HepG2 (cell line): ENCODE measurements around the gene HS6ST1. TPM values are rescaled to one million over a fixed set of nuclear protein-coding genes. Genes with fewer than 3 reads are reported as not detected.
A peak's percentile ranks its signal among the peaks of the same experiment; 100 is the strongest.

Experiments used
- AKAP8 ChIP-seq: sonication (generic); formaldehyde crosslinking; IDR thresholded peaks from 2 replicates; pipeline ENCODE4 v1.5.1; 2020; ENCODE audit warnings: mild to moderate bottlenecking, missing genetic modification reagents
- ATF7 ChIP-seq, 2 experiments: fragments of 450-650 bp in 1 of 2; sonication (generic) in 1 of 2; formaldehyde crosslinking in 1 of 2; IDR thresholded peaks; 2 replicates each; pipeline versions ENCODE4 v1.4.0 to v1.6.1; 2016 to 2020; ENCODE audit warnings: antibody characterized with exemption in 1 of 2, mild to moderate bottlenecking in 1 of 2, missing genetic modification reagents in 1 of 2
- CAMTA2 ChIP-seq: sonication (generic); formaldehyde crosslinking; IDR thresholded peaks from 2 replicates; pipeline ENCODE4 v1.4.0; 2020; ENCODE audit warnings: mild to moderate bottlenecking, missing genetic modification reagents, borderline replicate concordance
- CCAR2 ChIP-seq: fragments of 200-400 bp; formaldehyde crosslinking; optimal IDR thresholded peaks from 2 replicates; pipeline ENCODE3; 2018; ENCODE audit warnings: low read depth, mild to moderate bottlenecking, low read length, moderate library complexity
- DNMT1 ChIP-seq: sonication (generic); formaldehyde crosslinking; IDR thresholded peaks from 2 replicates; pipeline ENCODE4 v1.5.1; 2020; ENCODE audit warnings: mild to moderate bottlenecking, missing genetic modification reagents
- FOXJ3 ChIP-seq: sonication (generic); formaldehyde crosslinking; IDR thresholded peaks from 2 replicates; pipeline ENCODE4 v1.4.0; 2020; ENCODE audit warnings: missing genetic modification reagents, mild to moderate bottlenecking, borderline replicate concordance
- HNRNPL ChIP-seq: fragments of 200-400 bp; formaldehyde crosslinking; IDR thresholded peaks from 2 replicates; pipeline ENCODE4 v1.6.1; 2017; ENCODE audit warnings: mild to moderate bottlenecking, low read depth, low read length
- KLF12 ChIP-seq: sonication (generic); formaldehyde crosslinking; IDR thresholded peaks from 2 replicates; pipeline ENCODE4 v1.4.0; 2020; ENCODE audit warnings: missing genetic modification reagents, borderline replicate concordance
- MIXL1 ChIP-seq: IDR thresholded peaks from 2 replicates; pipeline ENCODE4 v1.6.1; 2016
- PPARG ChIP-seq: conservative IDR thresholded peaks from 2 replicates; pipeline ENCODE4 v1.6.1; 2016; ENCODE audit warnings: missing biosample characterization, missing genetic modification reagents
- SATB2 ChIP-seq: sonication (generic); formaldehyde crosslinking; IDR thresholded peaks from 2 replicates; pipeline ENCODE4 v1.5.0; 2020; ENCODE audit warnings: missing genetic modification reagents
- SP2 ChIP-seq: sonication (generic); formaldehyde crosslinking; IDR thresholded peaks from 2 replicates; pipeline ENCODE4 v1.5.1; 2020; ENCODE audit warnings: mild to moderate bottlenecking, missing genetic modification reagents
- ZNF232 ChIP-seq: sonication (generic); formaldehyde crosslinking; IDR thresholded peaks from 2 replicates; pipeline ENCODE4 v1.4.0; 2020; ENCODE audit warnings: missing genetic modification reagents, borderline replicate concordance
- ZNF3 ChIP-seq: IDR thresholded peaks from 2 replicates; pipeline ENCODE4 v1.7.0; 2017; ENCODE audit warnings: inconsistent platforms
- polyA plus RNA-seq, 8 experiments: library from polyadenylated mRNA; depleted of rRNA in 3 of 8; stranded (reverse) in 7 of 8; unstranded in 1 of 8; fragments of >200 nt; fragmentation: Illumina TruSeq in 4 of 8; extraction: Trizol in 4 of 8; gene quantifications; 2 replicates each; pipeline versions ENCODE4 v1.2.1 to v1.2.3, GENCODE V29; 2011 to 2016; ENCODE audit warnings: low read depth in 4 of 8, missing spikeins in 1 of 8, mixed read lengths in 1 of 8; ENCODE audit not compliant: insufficient read depth in 1 of 8
- total RNA-seq, 5 experiments: library from RNA; depleted of rRNA; stranded (reverse); fragments of >200 nt; fragmentation: Illumina TruSeq; extraction: Trizol; gene quantifications; 2 replicates each; pipeline ENCODE4 v1.2.3, GENCODE V29; 2016; ENCODE audit warnings: low read depth in 1 of 5
- TF ChIP-seq, protein P1 (sequence below), 2 experiments: sonication (generic) in 1 of 2; formaldehyde crosslinking in 1 of 2; IDR thresholded peaks; 2 replicates each; pipeline versions ENCODE4 v1.5.1 to v1.6.1; 2011 to 2020; ENCODE audit warnings: borderline replicate concordance in 1 of 2, low read depth in 1 of 2, low read length in 1 of 2, mild to moderate bottlenecking in 1 of 2, missing genetic modification reagents in 1 of 2, moderate library complexity in 1 of 2
- TF ChIP-seq, protein P2 (sequence below): sonication (generic); formaldehyde crosslinking; IDR thresholded peaks from 2 replicates; pipeline ENCODE4 v1.4.0; 2020; ENCODE audit warnings: missing genetic modification reagents, borderline replicate concordance
- TF ChIP-seq, protein P3 (sequence below): IDR thresholded peaks from 2 replicates; pipeline ENCODE4 v1.6.1; 2016; ENCODE audit warnings: missing genetic modification reagents, missing compliant biosample characterization
- TF ChIP-seq, protein P4 (sequence below): sonication (generic); formaldehyde crosslinking; IDR thresholded peaks from 2 replicates; pipeline ENCODE4 v1.4.0; 2020; ENCODE audit warnings: missing genetic modification reagents

The HS6ST1 gene
- total and polyA plus RNA-seq, 2 of the 13 experiments (the other 11 are each of a cell fraction or from before 2014, with no cell fraction given): 34.5 to 84.6 TPM

DNA sequence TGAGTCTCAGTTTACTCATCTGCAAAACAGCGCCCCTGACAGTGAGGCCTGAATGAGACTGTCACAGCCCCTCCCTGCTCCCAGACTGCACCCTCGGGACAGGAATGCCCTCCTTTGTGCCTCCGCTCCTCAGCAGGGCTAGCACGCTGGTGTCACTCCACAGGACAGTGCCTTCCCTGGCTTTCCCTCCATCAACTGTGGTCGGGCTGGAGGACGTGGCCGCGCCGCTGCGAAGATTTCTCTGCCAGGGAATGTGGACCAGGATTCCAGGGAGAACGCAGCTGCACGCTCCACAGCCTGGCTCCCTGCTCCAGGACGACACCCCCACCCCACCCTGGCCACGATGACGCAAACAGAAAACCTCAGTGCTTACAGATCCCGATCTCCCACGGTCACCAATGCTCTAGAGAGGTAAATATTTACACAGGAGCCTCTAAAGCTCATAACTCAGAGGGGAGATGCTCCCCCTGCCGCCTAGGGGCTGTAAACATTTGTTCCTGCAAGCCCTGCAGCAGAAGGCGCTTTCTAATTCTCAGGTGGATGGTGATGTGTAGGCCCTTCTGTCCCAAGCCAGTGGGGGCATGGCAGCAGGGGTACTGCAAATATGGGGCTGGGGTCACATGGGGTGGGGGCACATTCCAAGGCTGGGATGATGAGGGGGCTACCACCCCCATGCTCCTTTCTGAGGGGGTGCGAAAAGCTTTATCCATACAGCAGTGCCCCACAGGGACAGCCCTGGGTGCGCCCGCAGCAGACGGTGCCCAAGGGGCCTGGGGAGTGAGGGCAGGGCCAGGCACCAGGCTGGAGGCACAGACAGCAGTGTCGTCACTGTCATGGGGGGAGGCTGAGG is 12.4 kb downstream of the HS6ST1 start (continued):
- TF ChIP-seq ZNF3 (CRISPR knock-in tag) (peak; percentile 50; the same call in 1 of the 2 replicates), MIXL1 (peak; percentile 71), ATF7 (IDR thresholded peaks at IDR 0.05) (peak; percentile 61), ATF7 (CRISPR knock-in tag; IDR thresholded peaks at IDR 0.05) (peak; percentile 94), PPARG (CRISPR knock-in tag) (peak; percentile 82), DNMT1 (no peak), AKAP8 (CRISPR knock-in tag) (0 out of 2 replicates have a peak, but pooled peaks have one; percentile 78), FOXJ3 (peak; percentile 91), HNRNPL (no peak), SATB2 (CRISPR knock-in tag) (no peak), ZNF232 (CRISPR knock-in tag) (no peak), KLF12 (CRISPR knock-in tag) (no peak), CCAR2 (no peak), CAMTA2 (CRISPR knock-in tag) (no peak), SP2 (CRISPR knock-in tag) (0 out of 2 replicates have a peak, but pooled peaks have one; percentile 38)
- TF ChIP-seq, protein P1, sequence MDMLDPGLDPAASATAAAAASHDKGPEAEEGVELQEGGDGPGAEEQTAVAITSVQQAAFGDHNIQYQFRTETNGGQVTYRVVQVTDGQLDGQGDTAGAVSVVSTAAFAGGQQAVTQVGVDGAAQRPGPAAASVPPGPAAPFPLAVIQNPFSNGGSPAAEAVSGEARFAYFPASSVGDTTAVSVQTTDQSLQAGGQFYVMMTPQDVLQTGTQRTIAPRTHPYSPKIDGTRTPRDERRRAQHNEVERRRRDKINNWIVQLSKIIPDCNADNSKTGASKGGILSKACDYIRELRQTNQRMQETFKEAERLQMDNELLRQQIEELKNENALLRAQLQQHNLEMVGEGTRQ (IDR thresholded peaks at IDR 0.05; ENCODE audit: low read depth, low read length): no peak
- TF ChIP-seq, protein P1 (CRISPR knock-in tag; IDR thresholded peaks at IDR 0.05; ENCODE audit: borderline replicate concordance): no peak
- TF ChIP-seq, protein P2, sequence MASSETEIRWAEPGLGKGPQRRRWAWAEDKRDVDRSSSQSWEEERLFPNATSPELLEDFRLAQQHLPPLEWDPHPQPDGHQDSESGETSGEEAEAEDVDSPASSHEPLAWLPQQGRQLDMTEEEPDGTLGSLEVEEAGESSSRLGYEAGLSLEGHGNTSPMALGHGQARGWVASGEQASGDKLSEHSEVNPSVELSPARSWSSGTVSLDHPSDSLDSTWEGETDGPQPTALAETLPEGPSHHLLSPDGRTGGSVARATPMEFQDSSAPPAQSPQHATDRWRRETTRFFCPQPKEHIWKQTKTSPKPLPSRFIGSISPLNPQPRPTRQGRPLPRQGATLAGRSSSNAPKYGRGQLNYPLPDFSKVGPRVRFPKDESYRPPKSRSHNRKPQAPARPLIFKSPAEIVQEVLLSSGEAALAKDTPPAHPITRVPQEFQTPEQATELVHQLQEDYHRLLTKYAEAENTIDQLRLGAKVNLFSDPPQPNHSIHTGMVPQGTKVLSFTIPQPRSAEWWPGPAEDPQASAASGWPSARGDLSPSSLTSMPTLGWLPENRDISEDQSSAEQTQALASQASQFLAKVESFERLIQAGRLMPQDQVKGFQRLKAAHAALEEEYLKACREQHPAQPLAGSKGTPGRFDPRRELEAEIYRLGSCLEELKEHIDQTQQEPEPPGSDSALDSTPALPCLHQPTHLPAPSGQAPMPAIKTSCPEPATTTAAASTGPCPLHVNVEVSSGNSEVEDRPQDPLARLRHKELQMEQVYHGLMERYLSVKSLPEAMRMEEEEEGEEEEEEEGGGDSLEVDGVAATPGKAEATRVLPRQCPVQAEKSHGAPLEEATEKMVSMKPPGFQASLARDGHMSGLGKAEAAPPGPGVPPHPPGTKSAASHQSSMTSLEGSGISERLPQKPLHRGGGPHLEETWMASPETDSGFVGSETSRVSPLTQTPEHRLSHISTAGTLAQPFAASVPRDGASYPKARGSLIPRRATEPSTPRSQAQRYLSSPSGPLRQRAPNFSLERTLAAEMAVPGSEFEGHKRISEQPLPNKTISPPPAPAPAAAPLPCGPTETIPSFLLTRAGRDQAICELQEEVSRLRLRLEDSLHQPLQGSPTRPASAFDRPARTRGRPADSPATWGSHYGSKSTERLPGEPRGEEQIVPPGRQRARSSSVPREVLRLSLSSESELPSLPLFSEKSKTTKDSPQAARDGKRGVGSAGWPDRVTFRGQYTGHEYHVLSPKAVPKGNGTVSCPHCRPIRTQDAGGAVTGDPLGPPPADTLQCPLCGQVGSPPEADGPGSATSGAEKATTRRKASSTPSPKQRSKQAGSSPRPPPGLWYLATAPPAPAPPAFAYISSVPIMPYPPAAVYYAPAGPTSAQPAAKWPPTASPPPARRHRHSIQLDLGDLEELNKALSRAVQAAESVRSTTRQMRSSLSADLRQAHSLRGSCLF (CRISPR knock-in tag): no peak
- TF ChIP-seq, protein P3, sequence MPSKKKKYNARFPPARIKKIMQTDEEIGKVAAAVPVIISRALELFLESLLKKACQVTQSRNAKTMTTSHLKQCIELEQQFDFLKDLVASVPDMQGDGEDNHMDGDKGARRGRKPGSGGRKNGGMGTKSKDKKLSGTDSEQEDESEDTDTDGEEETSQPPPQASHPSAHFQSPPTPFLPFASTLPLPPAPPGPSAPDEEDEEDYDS (CRISPR knock-in tag): peak; percentile 72
- TF ChIP-seq, protein P4, sequence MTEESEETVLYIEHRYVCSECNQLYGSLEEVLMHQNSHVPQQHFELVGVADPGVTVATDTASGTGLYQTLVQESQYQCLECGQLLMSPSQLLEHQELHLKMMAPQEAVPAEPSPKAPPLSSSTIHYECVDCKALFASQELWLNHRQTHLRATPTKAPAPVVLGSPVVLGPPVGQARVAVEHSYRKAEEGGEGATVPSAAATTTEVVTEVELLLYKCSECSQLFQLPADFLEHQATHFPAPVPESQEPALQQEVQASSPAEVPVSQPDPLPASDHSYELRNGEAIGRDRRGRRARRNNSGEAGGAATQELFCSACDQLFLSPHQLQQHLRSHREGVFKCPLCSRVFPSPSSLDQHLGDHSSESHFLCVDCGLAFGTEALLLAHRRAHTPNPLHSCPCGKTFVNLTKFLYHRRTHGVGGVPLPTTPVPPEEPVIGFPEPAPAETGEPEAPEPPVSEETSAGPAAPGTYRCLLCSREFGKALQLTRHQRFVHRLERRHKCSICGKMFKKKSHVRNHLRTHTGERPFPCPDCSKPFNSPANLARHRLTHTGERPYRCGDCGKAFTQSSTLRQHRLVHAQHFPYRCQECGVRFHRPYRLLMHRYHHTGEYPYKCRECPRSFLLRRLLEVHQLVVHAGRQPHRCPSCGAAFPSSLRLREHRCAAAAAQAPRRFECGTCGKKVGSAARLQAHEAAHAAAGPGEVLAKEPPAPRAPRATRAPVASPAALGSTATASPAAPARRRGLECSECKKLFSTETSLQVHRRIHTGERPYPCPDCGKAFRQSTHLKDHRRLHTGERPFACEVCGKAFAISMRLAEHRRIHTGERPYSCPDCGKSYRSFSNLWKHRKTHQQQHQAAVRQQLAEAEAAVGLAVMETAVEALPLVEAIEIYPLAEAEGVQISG (CRISPR knock-in tag): peak; percentile 84
